HG03460 (cell line): ENCODE measurements around the gene LYSMD2.
"Not testable (repeated sequence)": the region's sequence is repeated elsewhere in the genome, so short reads cannot be mapped to it uniquely, and the experiment has no call there.

Experiments
- ATAC-seq: cut with Tn5 transposase; IDR thresholded peaks from one replicate; pipeline ENCODE4 v1.9.1; 2021; ENCODE audit not compliant: unreplicated experiment

LYSMD2 gene

GRCh38 chr15:51737522-51738305 is at the start of gene LYSMD2:
Gene LYSMD2 (minus strand): TSS chr15:51737655. CDS start chr15:51737622, 33 bp downstream.
- peak; percentile 32 for ATAC-seq

GRCh38 chr15:51787130-51787529 is 49.7 kb upstream of the LYSMD2 start:
- not testable (repeated sequence) for ATAC-seq

- ATAC-seq, result no peak
These were observed 46.5 kb upstream of the LYSMD2 start for GRCh38 chr15:51783967-51784366.

GRCh38 chr15:51782357-51782896 is 45.0 kb upstream of the LYSMD2 start:
- ATAC-seq, result no peak

- ATAC-seq, result no peak
These were observed 44.1 kb upstream of the LYSMD2 start for GRCh38 chr15:51781506-51781905.

GRCh38 chr15:51780636-51781035 is 43.2 kb upstream of the LYSMD2 start:
- no peak for ATAC-seq

GRCh38 chr15:51776952-51777569 is 39.6 kb upstream of the LYSMD2 start:
- ATAC-seq, result no peak

- ATAC-seq, result no peak
These were observed 38.7 kb upstream of the LYSMD2 start for GRCh38 chr15:51775967-51776816.

GRCh38 chr15:51774916-51775315 is 37.5 kb upstream of the LYSMD2 start:
- ATAC-seq, result no peak

- ATAC-seq, result no peak
These were observed 34.3 kb upstream of the LYSMD2 start for GRCh38 chr15:51771773-51772172.

- no peak for ATAC-seq
These were observed 33.4 kb upstream of the LYSMD2 start for GRCh38 chr15:51770902-51771301.

GRCh38 chr15:51768018-51768417 is 30.6 kb upstream of the LYSMD2 start:
- ATAC-seq, result no peak

- ATAC-seq, result no peak
These were observed 28.9 kb upstream of the LYSMD2 start for GRCh38 chr15:51766341-51766740.

- no peak for ATAC-seq
These were observed 28.3 kb upstream of the LYSMD2 start for GRCh38 chr15:51765751-51766150.

- no peak for ATAC-seq
These were observed 23.4 kb upstream of the LYSMD2 start for GRCh38 chr15:51760805-51761204.

- ATAC-seq, result no peak
These were observed 22.2 kb upstream of the LYSMD2 start for GRCh38 chr15:51759557-51760070.

- ATAC-seq, result no peak
These were observed 21.2 kb upstream of the LYSMD2 start for GRCh38 chr15:51758645-51759044.

- no peak for ATAC-seq
These were observed 20.0 kb upstream of the LYSMD2 start for GRCh38 chr15:51757450-51757849.

GRCh38 chr15:51756482-51756881 is 19.0 kb upstream of the LYSMD2 start:
- ATAC-seq, result no peak

- ATAC-seq, result no peak
These were observed 18.3 kb upstream of the LYSMD2 start for GRCh38 chr15:51755790-51756189.

- no peak for ATAC-seq
These were observed 16.8 kb upstream of the LYSMD2 start for GRCh38 chr15:51754267-51754666.
